GM12872 (cell line): Measurements from ENCODE around the gene CDC73.

Experiments used
- CTCF ChIP-seq: IDR thresholded peaks from 3 replicates; pipeline ENCODE4 v1.5.1; 2011; ENCODE audit warnings: low read depth, mild to moderate bottlenecking, low read length, moderate library complexity; ENCODE audit not compliant: insufficient read depth

Gene CDC73

GRCh38 chr1:193121616-193122593, at the start of gene CDC73:
Gene CDC73, plus strand, starts transcription at chr1:193122031. Its CDS starts 170 bp downstream, at chr1:193122201.
- peak; percentile 83 for TF ChIP-seq CTCF

GRCh38 chr1:193077991-193078390, 43.8 kb upstream of the CDC73 start:
- TF ChIP-seq CTCF = no peak

- no peak for TF ChIP-seq CTCF
Observed at GRCh38 chr1:193079187-193079586, 42.6 kb upstream of the CDC73 start.

- TF ChIP-seq CTCF = no peak
Observed at GRCh38 chr1:193083365-193084088, 38.3 kb upstream of the CDC73 start.

- TF ChIP-seq CTCF = no peak
Observed at GRCh38 chr1:193085263-193085662, 36.6 kb upstream of the CDC73 start.

- TF ChIP-seq CTCF = no peak
Observed at GRCh38 chr1:193086342-193086741, 35.5 kb upstream of the CDC73 start.

- TF ChIP-seq CTCF = no peak
Observed at GRCh38 chr1:193087893-193088292, 33.9 kb upstream of the CDC73 start.
